ENCODE results near the gene IRX4. TPM values are rescaled to one million over a fixed set of nuclear protein-coding genes. Genes with fewer than 3 reads are reported as not detected.
"Not testable (repeated sequence)": the region's sequence is repeated elsewhere in the genome, so short reads cannot be mapped to it uniquely, and the experiment has no call there.

IRX4 gene
- total and polyA plus RNA-seq, 8 donors = 14.8 TPM; not detected in 7

DNA sequence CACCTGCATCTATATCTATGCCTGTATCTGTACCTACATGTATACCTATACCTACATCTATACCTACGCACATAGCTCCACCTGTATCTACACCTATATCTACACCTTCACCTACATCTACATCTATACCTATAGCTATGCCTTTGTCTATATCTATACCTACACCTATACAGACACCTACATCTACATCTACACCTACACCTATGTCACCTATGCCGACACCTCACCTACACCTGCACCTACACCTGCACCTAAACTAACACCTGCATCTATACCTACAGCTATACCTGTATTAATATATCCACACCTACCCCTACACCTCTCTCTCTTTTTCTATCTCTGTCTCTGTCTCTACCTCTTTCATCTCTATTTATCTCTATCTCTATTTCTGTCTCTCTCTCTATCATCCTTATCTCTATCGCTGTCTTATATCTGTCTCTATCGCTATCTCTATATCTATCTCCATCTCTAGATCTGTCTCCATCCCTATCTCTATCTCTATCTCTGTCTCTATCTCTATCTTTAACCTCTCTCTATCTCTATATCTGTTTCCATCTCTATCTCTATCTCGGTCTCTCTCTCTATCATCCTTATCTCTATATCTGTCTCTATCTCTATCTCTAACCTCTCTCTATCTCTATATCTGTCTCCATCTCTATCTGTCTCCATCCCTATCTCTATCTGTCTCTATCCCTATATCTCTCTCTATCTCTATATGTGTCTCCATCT lies 37.9 kb downstream of the IRX4 start:
- intact Hi-C loops (cut with DNase I; ENCODE audit: low total_unique reads) = no loop called here
- 93 to 97% (median 95%) methylated on average over 5 of the region's 5 CpGs for WGBS, 5 donors
- no peak for TF ChIP-seq POLR2A (IDR thresholded peaks at IDR 0.05)
- TF ChIP-seq, protein P1, sequence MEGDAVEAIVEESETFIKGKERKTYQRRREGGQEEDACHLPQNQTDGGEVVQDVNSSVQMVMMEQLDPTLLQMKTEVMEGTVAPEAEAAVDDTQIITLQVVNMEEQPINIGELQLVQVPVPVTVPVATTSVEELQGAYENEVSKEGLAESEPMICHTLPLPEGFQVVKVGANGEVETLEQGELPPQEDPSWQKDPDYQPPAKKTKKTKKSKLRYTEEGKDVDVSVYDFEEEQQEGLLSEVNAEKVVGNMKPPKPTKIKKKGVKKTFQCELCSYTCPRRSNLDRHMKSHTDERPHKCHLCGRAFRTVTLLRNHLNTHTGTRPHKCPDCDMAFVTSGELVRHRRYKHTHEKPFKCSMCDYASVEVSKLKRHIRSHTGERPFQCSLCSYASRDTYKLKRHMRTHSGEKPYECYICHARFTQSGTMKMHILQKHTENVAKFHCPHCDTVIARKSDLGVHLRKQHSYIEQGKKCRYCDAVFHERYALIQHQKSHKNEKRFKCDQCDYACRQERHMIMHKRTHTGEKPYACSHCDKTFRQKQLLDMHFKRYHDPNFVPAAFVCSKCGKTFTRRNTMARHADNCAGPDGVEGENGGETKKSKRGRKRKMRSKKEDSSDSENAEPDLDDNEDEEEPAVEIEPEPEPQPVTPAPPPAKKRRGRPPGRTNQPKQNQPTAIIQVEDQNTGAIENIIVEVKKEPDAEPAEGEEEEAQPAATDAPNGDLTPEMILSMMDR (IDR thresholded peaks at IDR 0.05) = no peak
- no peak for TF ChIP-seq EP300 (IDR thresholded peaks at IDR 0.05)
- TF ChIP-seq POLR2AphosphoS5 (IDR thresholded peaks at IDR 0.05) = no peak
- peaks cover 0 to 79% (median 34%) of the 10 kb centered on the region in 3 donors for H3K27me3 ChIP-seq
- no peaks in the 10 kb centered on the region for H3K36me3 ChIP-seq
- H3K27ac ChIP-seq = no peak overlapping the region
- no peak overlapping the region for H3K4me3 ChIP-seq
- DNase-seq = no peak
- no peaks in the 10 kb centered on the region for H3K4me1 ChIP-seq
- H3K9me3 ChIP-seq = no peaks in the 10 kb centered on the region

DNA sequence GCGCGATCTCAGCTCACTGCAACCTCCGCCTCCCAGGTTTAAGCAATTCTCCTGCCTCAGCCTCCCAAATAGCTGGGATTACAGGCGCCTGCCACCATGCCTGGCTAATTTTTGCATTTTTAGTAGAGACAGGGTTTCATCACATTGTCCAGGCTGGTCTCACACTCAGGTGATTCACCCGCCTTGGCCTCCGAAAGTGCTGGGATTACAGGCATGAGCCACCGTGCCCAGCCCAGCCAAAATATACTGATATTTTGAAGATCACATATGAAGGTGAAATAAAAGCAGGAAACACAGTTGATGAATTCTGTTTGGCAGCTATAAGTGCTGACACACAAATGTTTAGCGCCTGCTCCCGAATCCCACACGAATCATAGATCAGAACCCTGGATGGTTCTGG lies 39.0 kb downstream of the IRX4 start:
- DNase-seq; H3K9me3 ChIP-seq; H3K27ac ChIP-seq; H3K4me1 ChIP-seq; H3K4me3 ChIP-seq; H3K36me3 ChIP-seq; intact Hi-C loops (cut with DNase I; ENCODE audit: low total_unique reads): not testable (repeated sequence)
- WGBS, 5 donors = 83 to 92% (median 86%) methylated on average over 8 to 10 of the region's 10 CpGs
- peaks cover 0 to 79% (median 30%) of the 10 kb centered on the region in 3 donors for H3K27me3 ChIP-seq

DNA sequence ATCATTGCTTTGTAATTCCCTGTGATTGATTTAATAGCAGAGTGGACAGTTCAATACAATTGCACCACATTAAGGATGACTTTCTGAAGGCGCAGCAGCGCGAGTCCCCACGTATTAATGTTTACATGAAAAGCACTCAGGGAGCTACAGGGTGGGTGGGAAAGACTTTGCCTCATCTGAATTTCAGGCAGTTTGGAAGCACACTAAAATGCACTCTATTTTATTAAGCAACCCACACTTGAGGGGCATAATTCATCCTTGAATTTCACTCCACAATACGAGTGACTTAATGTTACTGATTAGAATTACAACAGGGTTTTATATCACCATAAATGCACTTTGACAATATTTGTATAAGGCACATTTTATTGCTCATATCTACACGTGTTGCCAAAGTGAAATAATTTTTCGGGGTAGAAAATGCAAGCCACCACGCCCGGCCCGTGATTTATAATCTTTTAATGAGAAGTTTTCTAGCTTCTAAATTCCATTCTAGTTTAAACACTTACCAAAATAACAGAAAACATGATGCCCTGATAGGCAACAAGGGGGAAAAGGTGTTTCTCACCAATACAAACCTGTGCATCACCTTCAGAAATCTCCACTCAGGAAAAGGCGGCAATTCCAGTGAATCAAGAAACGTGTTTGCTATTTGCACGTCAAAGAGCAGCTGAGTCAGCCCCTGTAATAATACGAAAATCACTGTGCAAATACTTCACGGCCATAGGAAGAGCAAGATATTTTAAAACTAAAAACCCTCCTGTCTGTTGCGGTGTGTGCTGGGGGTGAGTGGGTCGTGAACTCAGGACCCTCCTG lies 40.5 kb downstream of the IRX4 start:
- intact Hi-C loops (cut with DNase I; ENCODE audit: low total_unique reads) = no loop called here
- H3K27me3 ChIP-seq = peaks cover 0 to 75% (median 28%) of the 10 kb centered on the region in 3 donors

DNA sequence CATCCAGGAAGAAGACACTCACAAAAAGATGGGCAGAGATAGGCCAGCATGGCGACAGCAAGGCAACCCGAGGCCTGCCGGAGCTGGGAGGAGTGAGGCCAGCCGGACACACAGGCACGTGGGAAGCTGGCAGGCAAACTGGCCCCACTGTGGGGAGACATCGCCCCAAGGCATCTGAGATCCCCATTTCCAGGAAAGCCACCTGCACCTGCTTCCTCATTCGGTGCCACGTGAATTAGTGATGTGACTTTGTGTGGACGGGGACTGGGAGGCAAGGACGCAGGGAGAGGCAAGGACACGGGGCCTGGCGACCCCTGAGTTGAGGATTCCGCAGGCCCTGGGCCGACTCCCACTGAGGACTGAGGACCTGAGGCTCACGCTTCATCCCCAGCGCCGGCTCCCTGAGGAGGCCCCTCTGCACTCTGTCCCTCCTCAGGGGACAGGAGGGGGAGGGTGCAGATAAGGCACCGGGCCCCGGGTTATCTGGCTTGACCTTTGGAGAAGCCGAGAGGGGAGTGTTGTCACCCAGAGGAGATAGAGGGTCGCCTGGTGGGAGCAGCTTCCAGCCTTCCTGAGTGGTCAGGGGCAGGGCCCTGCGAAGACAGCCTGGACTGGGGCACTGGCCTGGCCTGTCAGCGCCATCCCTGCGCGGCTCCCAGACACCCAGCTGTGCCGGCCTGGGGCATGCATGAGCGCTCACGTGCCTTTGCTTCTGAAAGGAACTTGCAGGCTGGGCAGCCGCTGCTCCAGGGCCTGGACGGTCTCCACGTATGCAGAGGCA lies 41.8 kb downstream of the IRX4 start:
- Histone ChIP-seq H3K4me3 (no peak overlapping the region), H3K4me1 (no peaks in the 10 kb centered on the region), H3K27ac (no peak overlapping the region), H3K36me3 (no peaks in the 10 kb centered on the region), H3K9me3 (no peaks in the 10 kb centered on the region), H3K27me3 (peaks cover 0 to 81% (median 28%) of the 10 kb centered on the region in 3 donors)
- TF ChIP-seq EP300 (IDR thresholded peaks at IDR 0.05) = no peak
- TF ChIP-seq POLR2A (IDR thresholded peaks at IDR 0.05) = no peak
- TF ChIP-seq, protein P1 (IDR thresholded peaks at IDR 0.05) = no peak
- no peak for TF ChIP-seq POLR2AphosphoS5 (IDR thresholded peaks at IDR 0.05)
- 37 to 57% (median 43%) methylated on average over 11 to 31 of the region's 31 CpGs for WGBS, 5 donors
- no peak for DNase-seq
- intact Hi-C loops (cut with DNase I; ENCODE audit: low total_unique reads) = no loop called here

More for the DNA sequence above, 40.5 kb downstream of the IRX4 start:
- Histone ChIP-seq H3K4me1 (no peaks in the 10 kb centered on the region), H3K36me3 (no peaks in the 10 kb centered on the region), H3K27ac (no peak overlapping the region), H3K4me3 (no peak overlapping the region), H3K9me3 (no peaks in the 10 kb centered on the region)
- WGBS, 5 donors = 38 to 47% (median 42%) methylated on average over 17 of the region's 17 CpGs
- peak in 1 of 2 donors; percentile 15 for DNase-seq
- no peak for TF ChIP-seq POLR2A (IDR thresholded peaks at IDR 0.05)
- TF ChIP-seq, protein P1 (IDR thresholded peaks at IDR 0.05) = no peak
- no peak for TF ChIP-seq EP300 (IDR thresholded peaks at IDR 0.05)
- TF ChIP-seq POLR2AphosphoS5 (IDR thresholded peaks at IDR 0.05) = no peak
